ENCODE results near the gene SPATA9. TPM values are rescaled to one million over a fixed set of nuclear protein-coding genes. Genes with fewer than 3 reads are reported as not detected.

The SPATA9 gene
- total RNA-seq, 1 experiment from 2014 or later, result not detected

GRCh38 chr5:95641741-95642220 is 41.0 kb downstream of the SPATA9 start:
- Histone ChIP-seq H2BK120ac (ENCODE audit: low read depth, low read length, poor library complexity, severe bottlenecking) (no peak overlapping the region), H3K23me2 (ENCODE audit: insufficient read length, low read depth, low read length, poor library complexity, severe bottlenecking) (peaks cover 2% of the 10 kb centered on the region), H3K23ac (ENCODE audit: insufficient read length, low read depth, low read length) (no peak overlapping the region), H3K56ac (ENCODE audit: insufficient read length, low read depth, low read length) (no peak overlapping the region), H3K27me3 (ENCODE audit: insufficient read depth, low read length) (no peaks in the 10 kb centered on the region), H3K18ac (ENCODE audit: insufficient read length, low read depth, low read length) (no peak overlapping the region), H4K91ac (ENCODE audit: insufficient read length, low read depth, low read length) (no peak overlapping the region), H3K27ac (ENCODE audit: insufficient read length, low read depth, low read length) (no peak overlapping the region), H3K79me1 (ENCODE audit: insufficient read depth, low read depth, low read length, poor library complexity, severe bottlenecking) (no peaks in the 10 kb centered on the region), H3K9ac (ENCODE audit: extremely low read depth, insufficient read length, low read length) (no peak overlapping the region), H3K4me1 (ENCODE audit: insufficient read depth, low read length) (no peaks in the 10 kb centered on the region), H3K79me2 (ENCODE audit: insufficient read depth, low read length) (no peaks in the 10 kb centered on the region), H2BK12ac (ENCODE audit: insufficient read length, low read depth, low read length) (no peak overlapping the region), H3K14ac (ENCODE audit: insufficient read depth, low read length) (no peak overlapping the region), H3K9me3 (ENCODE audit: control insufficient read depth, low read depth, low read length) (no peaks in the 10 kb centered on the region), H2BK20ac (ENCODE audit: low read depth, low read length, poor library complexity, severe bottlenecking) (no peak overlapping the region), H2AK5ac (ENCODE audit: insufficient read length, low read length) (no peak overlapping the region), H4K8ac (replicated peaks; ENCODE audit: insufficient read length, low read depth, low read length) (no peak overlapping the region), H2BK15ac (ENCODE audit: low read depth, low read length) (no peak overlapping the region), H2BK5ac (ENCODE audit: insufficient read length, low read length) (no peak overlapping the region), H3T11ph (ENCODE audit: low read length) (no peak overlapping the region), H4K5ac (ENCODE audit: insufficient read length, low read depth, low read length) (no peak overlapping the region), H4K20me1 (ENCODE audit: control insufficient read depth, insufficient read depth, insufficient read length) (no peaks in the 10 kb centered on the region), H3K4ac (ENCODE audit: low read depth, low read length) (no peak overlapping the region), H2AFZ (ENCODE audit: low read length) (no peak overlapping the region), H3K4me2 (ENCODE audit: insufficient read depth, insufficient read length, low read length) (no peak overlapping the region)
- Mint-ChIP-seq H3K36me3 (ENCODE audit: insufficient read depth in 1 of 3, low read depth in 3 of 3) (no peaks in the 10 kb centered on the region), H3K27me3 (ENCODE audit: low read depth) (peaks cover 2% of the 10 kb centered on the region; the same call in 1 of the 2 replicates), H3K4me1 (peaks cover 0 to 4% of the 10 kb centered on the region in 2 experiments; a peak in 1 of 4 replicates), H3K27ac (no peak overlapping the region), H3K4me3 (no peak overlapping the region), H3K9me3 (no peaks in the 10 kb centered on the region; a peak in 1 of 5 replicates)
- TF ChIP-seq, protein P1, sequence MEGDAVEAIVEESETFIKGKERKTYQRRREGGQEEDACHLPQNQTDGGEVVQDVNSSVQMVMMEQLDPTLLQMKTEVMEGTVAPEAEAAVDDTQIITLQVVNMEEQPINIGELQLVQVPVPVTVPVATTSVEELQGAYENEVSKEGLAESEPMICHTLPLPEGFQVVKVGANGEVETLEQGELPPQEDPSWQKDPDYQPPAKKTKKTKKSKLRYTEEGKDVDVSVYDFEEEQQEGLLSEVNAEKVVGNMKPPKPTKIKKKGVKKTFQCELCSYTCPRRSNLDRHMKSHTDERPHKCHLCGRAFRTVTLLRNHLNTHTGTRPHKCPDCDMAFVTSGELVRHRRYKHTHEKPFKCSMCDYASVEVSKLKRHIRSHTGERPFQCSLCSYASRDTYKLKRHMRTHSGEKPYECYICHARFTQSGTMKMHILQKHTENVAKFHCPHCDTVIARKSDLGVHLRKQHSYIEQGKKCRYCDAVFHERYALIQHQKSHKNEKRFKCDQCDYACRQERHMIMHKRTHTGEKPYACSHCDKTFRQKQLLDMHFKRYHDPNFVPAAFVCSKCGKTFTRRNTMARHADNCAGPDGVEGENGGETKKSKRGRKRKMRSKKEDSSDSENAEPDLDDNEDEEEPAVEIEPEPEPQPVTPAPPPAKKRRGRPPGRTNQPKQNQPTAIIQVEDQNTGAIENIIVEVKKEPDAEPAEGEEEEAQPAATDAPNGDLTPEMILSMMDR (conservative IDR thresholded peaks at IDR 0.05), result no peak
- DNase-seq, result no peak
- WGBS (ENCODE audit: extremely low coverage, insufficient read length, low lambda C conversion rate), result no CpG with 5 or more reads among the region's 5 CpGs

Data from H9 (cell line).